ENCODE data around the gene ALOX15B.
"Not testable (repeated sequence)": the region's sequence is repeated elsewhere in the genome, so short reads cannot be mapped to it uniquely, and the experiment has no call there.

ALOX15B gene

DNA sequence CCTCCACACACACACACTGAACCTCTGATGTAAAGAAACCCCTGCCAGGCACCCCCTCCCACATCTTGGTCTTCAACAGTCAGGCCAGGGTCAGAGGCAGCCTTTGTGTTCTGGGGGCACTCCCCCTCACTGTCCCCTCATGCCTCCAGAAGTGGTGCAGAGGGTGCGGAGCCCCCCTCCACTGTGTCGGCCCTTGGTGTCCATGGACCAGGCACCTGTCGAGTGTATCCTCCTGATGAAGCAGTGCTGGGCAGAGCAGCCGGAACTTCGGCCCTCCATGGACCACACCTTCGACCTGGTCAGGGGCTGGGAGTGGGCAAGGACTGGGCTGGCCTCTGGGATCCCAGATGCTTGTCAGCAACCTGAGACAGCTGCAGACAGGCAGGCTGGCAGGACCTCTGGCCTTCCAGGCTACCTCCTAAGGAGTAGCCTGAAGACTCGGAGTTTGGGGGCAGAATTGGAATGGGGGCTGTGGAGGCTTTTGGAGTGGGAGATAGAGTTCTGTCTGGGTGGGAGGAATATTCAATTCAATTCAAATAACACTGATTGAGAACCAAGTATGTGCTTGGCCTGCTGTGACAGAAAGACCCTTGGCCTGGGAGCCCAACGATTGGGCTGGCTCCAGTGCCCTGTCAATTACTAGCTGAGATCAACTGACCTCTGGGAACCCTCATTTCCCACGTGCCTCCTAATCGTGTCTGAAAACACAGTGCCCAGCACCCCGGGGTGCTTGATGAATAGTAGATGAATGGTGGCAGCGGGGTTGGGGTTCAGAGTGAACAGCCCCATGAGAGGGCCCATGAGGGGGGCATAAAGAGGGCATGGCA lies 24.9 kb upstream of the ALOX15B start:
- DNase-seq (ENCODE audit: low spot score), result no peak

- no peak for DNase-seq (ENCODE audit: low spot score)
These were observed 24.4 kb upstream of the ALOX15B start for GRCh38 chr17:8014558-8014850.

DNA sequence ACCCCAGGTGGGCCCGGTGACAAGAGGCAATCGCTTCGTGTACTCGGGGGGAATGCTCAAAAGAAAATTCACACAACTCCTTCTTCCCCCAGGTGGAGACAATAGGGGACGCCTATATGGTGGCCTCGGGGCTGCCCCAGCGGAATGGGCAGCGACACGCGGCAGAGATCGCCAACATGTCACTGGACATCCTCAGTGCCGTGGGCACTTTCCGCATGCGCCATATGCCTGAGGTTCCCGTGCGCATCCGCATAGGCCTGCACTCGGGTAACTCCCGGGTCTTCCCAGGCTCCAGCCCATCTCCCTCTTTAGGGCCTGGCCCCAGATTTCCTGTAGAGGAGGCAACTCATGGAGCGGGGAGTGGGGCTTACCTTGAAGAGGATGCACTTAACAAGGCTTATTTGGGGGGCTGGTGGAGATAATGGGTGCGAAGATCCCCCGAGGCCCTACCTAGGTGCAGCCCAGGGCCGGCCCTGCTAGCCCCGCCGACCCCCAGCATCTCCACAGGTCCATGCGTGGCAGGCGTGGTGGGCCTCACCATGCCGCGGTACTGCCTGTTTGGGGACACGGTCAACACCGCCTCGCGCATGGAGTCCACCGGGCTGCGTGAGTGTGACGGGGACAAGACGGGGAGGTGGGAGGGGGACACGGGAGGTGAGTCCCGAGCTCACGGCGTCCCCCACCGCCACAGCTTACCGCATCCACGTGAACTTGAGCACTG lies 23.5 kb upstream of the ALOX15B start:
- DNase-seq (ENCODE audit: low spot score), result no peak

DNA sequence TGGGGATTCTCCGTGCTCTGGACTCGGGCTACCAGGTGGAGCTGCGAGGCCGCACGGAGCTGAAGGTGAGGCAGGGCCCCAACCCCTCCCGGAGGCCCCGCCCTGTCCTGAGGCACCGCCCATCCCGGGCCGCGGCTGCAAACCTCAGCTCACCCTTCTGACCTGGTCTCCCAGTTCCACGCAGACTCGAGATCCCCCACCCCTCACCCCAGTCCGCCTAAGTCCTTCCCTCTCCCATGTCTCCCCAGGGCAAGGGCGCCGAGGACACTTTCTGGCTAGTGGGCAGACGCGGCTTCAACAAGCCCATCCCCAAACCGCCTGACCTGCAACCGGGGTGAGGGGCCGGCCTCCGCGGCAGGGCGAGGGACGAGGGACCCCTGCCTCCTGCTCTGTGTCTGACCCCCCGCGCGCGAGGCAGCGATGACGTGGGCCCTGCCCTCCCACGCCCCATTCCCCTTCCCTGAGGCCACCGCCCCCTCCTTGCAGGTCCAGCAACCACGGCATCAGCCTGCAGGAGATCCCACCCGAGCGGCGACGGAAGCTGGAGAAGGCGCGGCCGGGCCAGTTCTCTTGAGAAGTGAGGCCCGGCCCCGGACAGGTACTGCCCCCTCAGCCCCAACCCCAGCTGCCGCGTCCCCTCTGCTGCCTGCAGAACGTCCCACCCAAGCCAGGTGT lies 22.8 kb upstream of the ALOX15B start:
- no peak for DNase-seq (ENCODE audit: low spot score)

- DNase-seq (ENCODE audit: low spot score), result no peak
These were observed 22.0 kb upstream of the ALOX15B start for GRCh38 chr17:8016632-8017424.

DNA sequence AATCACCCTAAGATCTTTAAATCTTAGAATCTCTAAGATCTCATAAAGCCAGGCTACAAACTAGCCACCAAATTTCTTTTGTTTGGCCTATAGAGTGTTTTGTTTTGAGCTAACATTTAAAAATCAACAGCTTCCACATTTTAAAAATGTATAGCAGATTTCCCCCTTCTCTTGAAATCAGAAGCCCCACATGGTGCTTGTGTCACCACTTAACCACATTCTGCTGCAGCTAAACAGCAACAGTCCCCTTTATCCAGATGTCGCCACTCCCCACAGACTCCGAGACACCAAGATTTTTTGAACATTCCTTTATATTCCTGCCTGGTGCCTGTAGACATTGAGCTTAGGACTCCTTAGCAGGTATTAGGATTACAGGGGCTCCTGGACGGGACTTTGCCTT lies 20.4 kb upstream of the ALOX15B start:
- DNase-seq (ENCODE audit: low spot score), result no peak

DNA sequence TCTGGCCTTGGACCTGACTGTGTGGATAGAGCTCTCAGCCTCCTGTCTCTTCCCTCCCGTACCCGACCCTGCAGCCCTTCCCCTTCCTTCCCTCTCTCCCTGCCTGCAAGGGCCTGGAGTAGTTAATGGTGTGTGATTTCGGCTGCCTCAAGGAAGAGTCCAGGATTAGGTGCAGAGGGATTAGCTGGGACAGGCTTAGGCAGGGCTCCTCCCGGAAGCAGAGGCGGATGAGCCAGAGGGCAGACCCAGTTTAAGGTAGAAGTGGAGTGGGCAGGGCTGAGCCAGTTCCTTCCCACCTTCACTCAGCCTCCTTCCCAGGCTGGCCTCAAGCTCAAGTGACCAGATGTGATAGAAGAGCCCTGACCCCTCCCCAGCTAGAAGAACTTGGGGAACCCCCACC lies 19.7 kb upstream of the ALOX15B start:
- no peak for DNase-seq (ENCODE audit: low spot score)

GRCh38 chr17:8019665-8020650 lies 18.9 kb upstream of the ALOX15B start:
- no peak for DNase-seq (ENCODE audit: low spot score)

GRCh38 chr17:8020776-8021564 lies 17.9 kb upstream of the ALOX15B start:
- no peak for DNase-seq (ENCODE audit: low spot score)

DNA sequence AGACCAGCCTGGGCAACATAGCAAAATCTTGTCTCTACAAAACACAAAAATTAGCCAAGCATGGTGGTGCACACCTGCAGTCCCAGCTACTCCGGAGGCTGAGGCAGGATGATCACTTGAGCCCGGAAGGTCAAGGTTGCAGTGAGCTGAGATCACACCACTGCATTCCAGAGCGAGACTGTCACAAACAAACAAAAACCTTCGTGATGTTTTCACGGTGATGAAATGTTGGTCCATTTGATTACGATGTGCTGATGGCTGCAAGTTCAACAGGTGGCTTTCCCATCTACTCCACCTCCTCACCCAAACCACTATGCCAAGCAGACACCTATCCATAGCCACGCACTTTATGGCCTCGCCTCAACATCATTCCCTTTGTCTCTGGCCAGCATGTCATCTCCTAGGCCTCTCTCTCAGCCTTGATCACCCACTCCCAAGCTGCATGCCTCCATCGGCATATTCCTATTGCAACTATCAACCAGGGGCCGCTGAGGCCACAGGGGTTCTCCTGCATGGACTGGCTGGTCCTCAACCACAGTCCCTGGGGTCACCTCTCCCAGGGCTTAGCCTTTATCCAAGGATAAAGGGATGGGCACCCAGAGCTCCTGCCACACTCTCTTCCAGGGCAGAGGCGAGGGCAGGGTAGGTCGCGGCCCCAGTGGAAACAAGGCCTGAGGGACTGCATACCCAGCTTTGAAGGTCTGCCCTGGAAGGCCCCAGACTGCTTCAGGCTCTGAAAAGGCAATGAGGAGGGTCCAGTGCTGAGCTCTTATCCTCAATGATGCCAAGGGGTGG lies 17.1 kb upstream of the ALOX15B start:
- DNase-seq (ENCODE audit: low spot score), result no peak

GRCh38 chr17:8022360-8023003 lies 16.4 kb upstream of the ALOX15B start:
- no peak for DNase-seq (ENCODE audit: low spot score)

- DNase-seq (ENCODE audit: low spot score), result not testable (repeated sequence)
These were observed 14.7 kb upstream of the ALOX15B start for GRCh38 chr17:8024161-8024560.

- DNase-seq (ENCODE audit: low spot score), result no peak
These were observed 13.5 kb upstream of the ALOX15B start for GRCh38 chr17:8025176-8025911.

GRCh38 chr17:8029121-8029520 lies 9.7 kb upstream of the ALOX15B start:
- DNase-seq (ENCODE audit: low spot score), result no peak

- no peak for DNase-seq (ENCODE audit: low spot score)
These were observed 7.6 kb upstream of the ALOX15B start for GRCh38 chr17:8031261-8031661.

DNA sequence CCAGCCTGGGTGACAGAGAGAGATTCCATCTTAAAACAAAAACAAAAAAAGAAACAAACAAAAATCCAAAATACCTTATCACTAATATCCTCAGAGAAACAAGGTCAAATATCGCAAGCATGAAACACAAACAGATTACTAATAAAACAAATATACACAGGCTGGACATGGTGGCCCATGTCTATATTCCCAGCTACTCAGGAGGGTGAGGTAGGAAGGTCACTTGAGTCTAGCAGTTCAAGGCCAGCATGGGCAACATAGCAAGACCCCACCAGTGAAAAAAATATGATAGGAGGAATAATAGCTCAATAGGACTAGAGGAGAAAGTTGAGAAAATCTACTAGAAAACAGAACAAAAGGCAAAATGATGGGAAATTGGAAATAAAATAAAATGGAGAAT lies 6.9 kb upstream of the ALOX15B start:
- DNase-seq (ENCODE audit: low spot score), result no peak

- no peak for DNase-seq (ENCODE audit: low spot score)
These were observed 6.4 kb upstream of the ALOX15B start for GRCh38 chr17:8032442-8032841.

- DNase-seq (ENCODE audit: low spot score), result no peak
These were observed 831 bp downstream of the ALOX15B start for GRCh38 chr17:8039611-8040168.
